22Rv1 (cell line): Measurements from ENCODE around the gene KLF17.

ENCODE experiments used
- CTCF ChIP-seq: fragments of 450-650 bp; IDR thresholded peaks from 2 replicates; pipeline ENCODE4 v1.5.1; 2017; ENCODE audit warnings: mild to moderate bottlenecking
- ZFX ChIP-seq: fragments of 450-650 bp; IDR thresholded peaks from 2 replicates; pipeline ENCODE4 v1.6.1; 2017; ENCODE audit warnings: antibody characterized with exemption, borderline replicate concordance

GRCh38 chr1:44084998-44085675, 33.5 kb upstream of the KLF17 start:
- TF ChIP-seq CTCF (no peak), ZFX (no peak)
